Breast epithelium (tissue), 3 donors: Measurements from ENCODE around the gene HEPACAM.

Experiments used
- POLR2A ChIP-seq: fragments of 450-650 bp; IDR thresholded peaks from one replicate; pipeline ENCODE4 v1.6.1; 2016; ENCODE audit warnings: antibody characterized with exemption, mild to moderate bottlenecking, moderate library complexity
- TF ChIP-seq, protein P1 (sequence below), 3 donors: fragments of 450-650 bp; IDR thresholded peaks; one replicate each; pipeline ENCODE4 v1.5.1; 2016 to 2017; ENCODE audit warnings: antibody characterized with exemption in 3 of 3, mild to moderate bottlenecking in 3 of 3, moderate library complexity in 3 of 3

DNA sequence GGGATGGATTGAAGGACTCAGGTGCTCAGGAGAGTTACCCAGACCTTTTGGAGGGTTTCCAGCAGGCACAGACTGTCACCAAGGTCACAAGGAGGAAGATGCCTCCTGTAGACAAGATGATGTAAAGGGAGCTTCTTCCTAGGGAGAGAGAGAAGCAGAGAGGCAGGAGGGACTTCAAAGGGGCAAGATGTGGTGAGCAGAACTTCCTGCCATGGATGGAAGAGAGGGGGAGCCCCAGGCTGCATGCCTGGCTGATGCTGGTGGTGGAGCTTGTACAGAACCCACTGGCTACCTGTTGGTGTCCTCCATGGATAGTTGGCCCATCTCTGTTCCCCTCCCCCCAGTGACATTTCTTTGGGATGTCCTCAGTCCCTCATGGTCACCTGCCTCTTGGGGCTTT lies 12.6 kb downstream of the HEPACAM start:
- TF ChIP-seq, protein P1, sequence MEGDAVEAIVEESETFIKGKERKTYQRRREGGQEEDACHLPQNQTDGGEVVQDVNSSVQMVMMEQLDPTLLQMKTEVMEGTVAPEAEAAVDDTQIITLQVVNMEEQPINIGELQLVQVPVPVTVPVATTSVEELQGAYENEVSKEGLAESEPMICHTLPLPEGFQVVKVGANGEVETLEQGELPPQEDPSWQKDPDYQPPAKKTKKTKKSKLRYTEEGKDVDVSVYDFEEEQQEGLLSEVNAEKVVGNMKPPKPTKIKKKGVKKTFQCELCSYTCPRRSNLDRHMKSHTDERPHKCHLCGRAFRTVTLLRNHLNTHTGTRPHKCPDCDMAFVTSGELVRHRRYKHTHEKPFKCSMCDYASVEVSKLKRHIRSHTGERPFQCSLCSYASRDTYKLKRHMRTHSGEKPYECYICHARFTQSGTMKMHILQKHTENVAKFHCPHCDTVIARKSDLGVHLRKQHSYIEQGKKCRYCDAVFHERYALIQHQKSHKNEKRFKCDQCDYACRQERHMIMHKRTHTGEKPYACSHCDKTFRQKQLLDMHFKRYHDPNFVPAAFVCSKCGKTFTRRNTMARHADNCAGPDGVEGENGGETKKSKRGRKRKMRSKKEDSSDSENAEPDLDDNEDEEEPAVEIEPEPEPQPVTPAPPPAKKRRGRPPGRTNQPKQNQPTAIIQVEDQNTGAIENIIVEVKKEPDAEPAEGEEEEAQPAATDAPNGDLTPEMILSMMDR (IDR thresholded peaks at IDR 0.05): no peak
- no peak for TF ChIP-seq POLR2A
